HG03342 (cell line): Measurements from ENCODE around the gene LRMDA.
"Not testable (repeated sequence)": the region's sequence is repeated elsewhere in the genome, so short reads cannot be mapped to it uniquely, and the experiment has no call there.

Experiments used
- ATAC-seq: cut with Tn5 transposase; IDR thresholded peaks from one replicate; pipeline ENCODE4 v1.9.1; 2021; ENCODE audit warnings: mild to moderate bottlenecking, moderate library complexity; ENCODE audit not compliant: unreplicated experiment

LRMDA gene

DNA sequence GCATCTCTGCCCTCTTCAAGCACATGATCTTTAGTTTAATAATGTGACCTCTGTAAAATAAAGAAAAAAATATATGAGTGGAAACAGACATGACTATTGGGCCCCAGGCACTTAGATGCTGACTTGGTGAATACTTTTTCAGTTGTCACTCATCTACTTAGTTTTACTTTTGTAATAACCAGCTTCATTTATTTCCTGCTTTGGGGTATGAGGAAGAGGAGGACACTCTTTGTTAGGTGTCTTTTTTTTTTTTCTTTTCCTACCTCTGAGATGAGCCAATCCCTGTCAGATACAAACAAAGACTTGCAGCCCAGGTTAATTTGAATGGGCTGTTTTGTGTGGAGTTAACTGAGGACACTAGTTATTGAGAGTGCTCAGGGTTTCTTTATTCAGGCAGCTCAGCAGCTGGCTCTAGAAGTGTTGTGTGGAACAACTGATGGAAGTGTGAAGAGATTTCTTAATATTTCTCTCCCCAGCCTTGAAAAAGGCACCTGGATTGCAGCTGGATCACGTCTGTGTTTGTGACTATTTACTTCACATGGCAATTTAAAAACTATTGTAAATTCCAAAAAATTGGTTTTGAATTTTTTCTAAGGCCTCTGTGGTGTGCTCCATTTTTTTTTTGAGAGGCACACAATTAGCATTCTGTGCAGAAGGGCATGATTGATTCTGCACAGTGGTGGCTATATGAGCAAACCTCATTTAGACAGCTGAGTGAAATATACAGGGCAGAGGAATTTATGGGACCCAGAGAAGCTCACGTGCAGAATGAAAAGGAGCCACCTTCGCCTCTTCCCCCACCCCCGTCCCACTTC lies 333.8 kb downstream of the LRMDA start:
- ATAC-seq: no peak

DNA sequence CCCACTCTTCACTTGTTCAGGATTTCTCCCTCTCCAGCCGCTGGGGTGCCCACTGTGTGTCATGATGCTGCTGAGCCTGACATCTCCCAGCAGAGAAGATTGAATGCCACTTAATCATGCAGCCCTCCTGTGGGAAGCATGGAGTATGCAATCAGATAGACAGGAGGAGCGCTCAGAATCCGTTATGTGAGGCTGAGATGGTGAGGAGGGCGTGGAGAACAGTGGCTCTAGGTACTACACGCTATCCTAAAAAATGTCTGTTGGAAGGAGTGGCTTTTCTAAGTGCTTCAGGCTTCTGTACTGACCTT lies 334.3 kb downstream of the LRMDA start:
- ATAC-seq: no peak

DNA sequence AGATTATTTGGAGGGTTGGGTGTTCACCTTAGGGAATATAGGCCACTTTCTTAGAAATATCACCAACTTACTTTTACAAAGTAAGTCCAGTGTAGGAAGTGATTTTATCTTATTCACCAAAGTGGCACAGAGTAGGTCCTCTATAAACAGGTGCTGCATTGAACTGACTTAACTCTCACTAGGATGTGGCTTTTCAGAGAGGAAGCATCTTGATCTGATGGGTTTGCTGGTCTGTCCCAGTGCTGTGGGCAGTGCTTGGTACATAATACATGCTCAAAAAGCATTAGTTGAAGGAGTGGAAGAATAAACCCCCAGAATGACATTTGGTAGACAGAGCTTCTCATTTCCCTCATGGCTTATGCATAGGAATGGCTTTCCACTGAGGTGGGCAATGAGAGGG lies 334.7 kb downstream of the LRMDA start:
- no peak for ATAC-seq

DNA sequence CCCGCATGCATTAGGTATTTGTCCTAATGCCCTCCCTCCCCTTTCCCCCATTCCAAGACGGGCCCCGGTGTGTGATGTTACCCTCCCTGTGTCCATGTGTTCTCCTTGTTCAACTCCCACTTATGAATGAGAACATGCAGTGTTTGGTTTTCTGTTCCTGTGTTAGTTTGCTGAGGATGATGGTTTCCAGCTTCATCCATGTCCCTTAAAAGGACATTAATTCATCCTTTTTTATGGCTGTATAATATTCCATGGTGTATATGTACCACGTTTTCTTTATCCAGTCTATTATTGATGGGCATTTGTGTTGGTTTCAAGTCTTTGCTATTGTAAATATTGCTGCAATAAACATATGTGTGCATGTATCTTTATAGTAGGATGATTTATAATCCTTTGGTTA lies 335.3 kb downstream of the LRMDA start:
- not testable (repeated sequence) for ATAC-seq

DNA sequence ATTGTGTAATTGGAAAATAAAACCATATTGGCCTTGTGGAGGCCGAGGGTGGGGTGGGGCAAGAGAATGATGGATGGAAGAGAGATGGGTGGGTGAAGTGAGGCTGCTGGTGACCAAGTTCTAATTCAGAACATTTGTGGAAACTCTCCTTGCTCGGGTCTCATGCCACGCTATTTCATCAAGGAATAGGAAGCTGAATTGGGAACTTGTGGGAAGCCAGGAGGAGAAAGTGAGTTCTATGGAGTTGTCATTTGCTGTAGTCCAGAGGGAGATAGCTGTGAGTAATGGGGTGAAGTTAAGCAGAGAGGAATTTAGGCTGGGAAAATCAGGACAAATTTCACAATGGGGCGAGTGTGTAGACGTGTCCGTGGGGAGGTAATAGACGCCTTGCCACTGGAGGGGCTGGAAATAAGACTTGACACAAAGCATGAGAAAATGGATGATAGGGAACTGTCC lies 339.2 kb downstream of the LRMDA start:
- ATAC-seq: no peak

DNA sequence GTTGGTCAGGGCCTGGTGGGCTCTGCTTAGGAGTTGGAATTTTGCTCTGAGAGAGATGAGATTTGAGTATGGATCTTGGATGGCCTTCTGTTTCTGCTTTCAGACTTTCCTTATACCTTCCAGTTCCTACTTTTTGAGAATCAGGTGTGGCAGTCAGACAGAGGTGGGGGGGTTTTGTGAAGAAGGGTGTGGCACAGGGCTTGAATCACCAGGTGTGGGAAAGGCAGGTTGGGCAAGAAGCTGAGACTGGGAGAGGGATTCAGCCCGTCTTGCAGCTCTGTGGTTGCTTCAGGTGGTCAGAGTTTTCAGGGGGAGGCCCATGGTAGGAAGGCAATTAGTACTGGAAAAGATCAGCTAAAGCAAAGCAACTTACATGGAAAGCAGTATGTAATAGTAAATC lies 340.2 kb downstream of the LRMDA start:
- ATAC-seq: no peak

DNA sequence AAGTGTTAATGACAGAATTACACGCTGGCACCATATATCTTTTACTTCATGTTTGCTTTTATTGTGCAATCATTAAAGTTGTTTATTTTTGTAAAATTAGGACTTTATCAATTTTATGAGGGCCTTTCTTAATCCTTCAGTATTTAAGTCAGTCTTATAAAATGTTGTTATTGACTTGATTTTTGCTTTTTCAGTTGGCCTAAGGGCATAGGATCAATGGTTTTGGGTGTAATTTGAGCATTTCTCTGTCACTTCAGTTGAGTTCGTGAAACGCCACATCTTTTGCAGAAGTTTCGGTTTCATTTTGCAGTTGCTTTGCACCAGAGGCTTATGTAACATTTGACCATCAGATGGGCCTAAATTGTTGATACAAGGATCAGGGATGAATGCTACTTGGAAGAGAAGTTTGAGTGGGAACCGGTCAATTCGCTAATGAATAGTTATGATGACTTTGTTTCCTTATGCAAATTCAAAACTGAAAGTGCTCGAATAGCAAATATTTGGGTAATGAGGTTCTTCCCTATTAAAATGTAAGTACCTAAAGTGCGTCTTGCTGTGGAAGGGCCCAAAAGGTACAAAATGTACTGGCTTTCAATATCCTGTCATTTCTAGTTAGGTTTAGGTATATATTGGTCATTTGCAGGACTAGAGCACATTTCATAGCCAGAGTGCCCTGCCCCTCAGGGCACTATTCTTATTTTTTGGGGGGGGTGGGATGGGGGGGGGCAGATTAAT lies 340.9 kb downstream of the LRMDA start:
- ATAC-seq: peak; percentile 63

DNA sequence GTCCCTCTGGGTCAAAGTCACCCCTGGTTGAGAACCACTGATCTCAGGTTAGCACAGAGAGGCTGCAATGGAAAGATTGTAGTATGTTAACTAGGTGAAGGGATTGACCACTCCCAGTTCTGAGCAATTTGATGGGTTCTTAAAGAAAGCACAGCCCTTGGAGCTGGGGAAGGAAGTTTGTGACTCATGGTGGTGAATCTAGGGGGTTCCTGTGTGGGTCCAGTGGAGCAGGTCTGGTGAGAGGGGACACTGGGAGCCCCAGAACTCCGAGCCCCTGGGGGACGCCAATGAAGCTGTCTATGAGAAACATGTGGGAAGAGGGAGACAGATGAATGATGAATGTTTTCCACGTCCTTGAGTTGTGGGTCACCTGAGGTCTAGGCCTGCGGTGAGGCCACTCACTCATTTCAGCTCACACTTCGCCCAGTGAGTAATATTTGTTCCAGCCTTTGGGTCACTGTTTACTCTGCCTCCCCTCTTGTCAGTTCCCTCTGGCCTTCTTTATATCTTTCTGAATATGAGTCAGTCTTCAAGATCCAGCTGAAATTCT lies 341.9 kb downstream of the LRMDA start:
- ATAC-seq: peak; percentile 71

DNA sequence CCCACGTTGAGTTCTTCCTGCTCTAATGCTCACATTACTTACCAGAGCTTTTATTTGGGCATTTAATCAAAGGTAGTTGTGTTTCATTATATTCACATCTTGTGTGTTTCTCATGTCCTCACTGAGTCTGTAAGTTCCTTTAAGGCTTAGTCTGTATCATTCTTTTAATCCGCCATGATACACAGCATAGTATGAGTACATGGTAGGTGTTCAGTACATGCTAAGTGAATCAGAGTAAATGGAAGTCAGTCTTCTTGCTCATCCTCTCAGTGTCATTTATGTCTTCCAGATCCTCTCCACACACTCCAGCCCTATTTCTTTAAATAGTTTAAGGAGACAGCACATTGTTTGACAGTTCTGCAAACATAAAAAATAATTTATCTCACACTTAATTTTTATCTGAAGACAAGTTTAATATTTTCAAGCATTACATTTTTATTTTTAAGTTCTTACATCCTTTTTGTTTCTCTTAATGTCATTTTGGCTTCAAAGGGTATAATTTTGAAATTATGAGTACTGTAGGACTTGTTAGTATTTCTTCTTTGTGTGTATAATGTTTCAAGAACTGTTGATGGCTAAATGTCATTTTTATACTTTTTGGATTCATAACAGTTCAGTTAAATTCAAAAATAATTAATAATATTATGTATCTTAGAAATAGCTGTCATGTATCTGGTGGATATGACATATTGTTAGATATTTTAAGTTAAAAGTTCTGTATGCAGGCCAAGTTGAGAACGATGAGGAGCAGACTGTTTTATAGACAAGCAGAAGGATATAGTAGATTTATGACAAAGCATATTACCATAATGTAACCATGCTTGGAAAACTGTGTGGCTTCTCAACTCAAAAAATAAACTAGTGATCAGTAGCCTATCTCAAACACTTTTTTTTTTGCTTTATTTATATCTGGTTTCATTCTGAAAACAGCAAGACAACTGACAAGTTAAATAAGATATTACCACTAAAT lies 342.7 kb downstream of the LRMDA start:
- no peak for ATAC-seq

DNA sequence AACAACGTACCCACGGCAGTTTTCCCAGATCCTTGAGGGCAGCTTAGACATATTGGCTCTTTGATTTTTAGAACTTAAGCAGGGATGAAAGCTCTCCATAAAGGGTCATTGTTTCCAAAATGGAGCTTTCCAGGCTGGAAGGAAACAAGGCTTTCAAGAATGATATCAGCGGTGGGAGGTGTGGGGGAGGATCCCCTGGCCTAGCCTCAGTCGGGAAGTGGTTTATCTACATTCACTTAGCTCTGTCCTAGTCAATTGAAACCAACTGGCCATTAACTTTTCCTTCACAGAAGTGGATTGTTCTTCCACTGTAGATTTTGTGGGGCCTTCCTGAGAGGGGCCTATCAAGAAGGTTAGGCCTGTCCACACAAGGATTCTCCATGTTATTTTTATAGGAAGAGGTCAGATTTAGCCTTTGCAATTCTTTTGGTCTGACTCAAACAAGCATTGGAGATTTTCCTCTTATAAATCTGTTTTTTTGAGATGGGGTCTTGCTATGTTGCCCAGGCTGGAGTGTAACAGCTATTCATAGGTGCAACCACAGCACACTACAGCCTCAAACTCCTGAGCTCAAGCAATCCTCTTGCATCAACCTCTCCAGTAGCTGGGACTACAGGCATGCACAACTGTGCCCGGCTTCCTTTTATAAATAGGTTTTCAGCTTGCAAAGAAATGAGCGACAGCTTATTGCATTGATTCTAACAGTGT lies 343.5 kb downstream of the LRMDA start:
- ATAC-seq: no peak

DNA sequence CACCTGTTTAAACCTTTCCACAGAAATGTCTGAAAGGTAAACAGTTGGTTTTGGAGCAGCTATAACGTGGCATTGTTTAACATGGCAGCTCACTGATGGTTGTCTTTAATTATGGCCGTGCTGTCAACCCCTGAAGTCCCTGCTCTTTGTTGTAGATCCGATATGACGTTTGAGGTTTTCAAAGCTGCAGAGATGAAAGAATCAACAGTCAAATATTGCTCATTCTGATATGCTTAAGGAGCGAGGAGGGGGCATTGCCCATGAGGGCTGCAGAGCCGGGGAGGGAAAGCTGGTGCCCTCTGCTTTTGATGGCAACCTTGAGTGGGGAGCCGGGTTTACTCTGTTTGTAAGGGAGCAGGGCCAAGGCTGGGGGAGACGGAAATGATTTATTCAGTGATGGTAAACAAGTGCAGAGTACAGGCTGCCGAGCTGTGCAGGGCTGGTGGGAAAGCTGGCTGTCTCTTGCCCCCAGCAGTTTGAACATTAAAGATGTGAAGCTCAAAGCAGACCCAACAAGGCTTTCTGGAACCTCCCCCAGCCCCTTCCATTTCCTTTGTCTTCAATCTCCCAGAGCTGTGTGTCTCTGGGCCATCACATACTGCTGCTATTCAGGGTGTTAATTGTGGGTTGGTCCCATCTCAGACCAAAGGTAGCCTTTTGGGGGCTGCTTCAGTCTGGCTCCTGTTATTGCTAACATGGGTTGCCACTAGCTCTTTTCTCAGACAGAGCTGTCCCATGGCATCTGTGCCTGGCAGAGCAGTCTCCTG lies 345.5 kb downstream of the LRMDA start:
- no peak for ATAC-seq

DNA sequence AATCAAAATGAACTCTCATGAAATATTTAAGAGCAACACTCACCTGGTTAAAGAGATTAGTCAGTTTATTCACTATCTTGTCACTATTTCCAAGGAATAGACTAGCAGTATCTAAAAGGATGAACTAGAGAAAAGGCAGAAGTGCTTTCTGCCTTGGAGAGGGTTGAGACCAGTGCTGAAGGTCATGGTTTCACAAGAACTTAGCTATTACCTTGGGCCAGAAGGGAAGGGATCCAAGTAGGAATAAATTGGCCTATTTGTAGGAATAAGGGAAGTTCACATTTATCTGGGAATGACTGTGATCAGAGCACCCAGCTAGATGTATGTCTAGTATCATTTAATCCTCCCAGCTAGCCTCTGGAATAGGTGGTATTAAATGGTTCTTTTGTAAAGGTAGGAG lies 347.2 kb downstream of the LRMDA start:
- no peak for ATAC-seq

DNA sequence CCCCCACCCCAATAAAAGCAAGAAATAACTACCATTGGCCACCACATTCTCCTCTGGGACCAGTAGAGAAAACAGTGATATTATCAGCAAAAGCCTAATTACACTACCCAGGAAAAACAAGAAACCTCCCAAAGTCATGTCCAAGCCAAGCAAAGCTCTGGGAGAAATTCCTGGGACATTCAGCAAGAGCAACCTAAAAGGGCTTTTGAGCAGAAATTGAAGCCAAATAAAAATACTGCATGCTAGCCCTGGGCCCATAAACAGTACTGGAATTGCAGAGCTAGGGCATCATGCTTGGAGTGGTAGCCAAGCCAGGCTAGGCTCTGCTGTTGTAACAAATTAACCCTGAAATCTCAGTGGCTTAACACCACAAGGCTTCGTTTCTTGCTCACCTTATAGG lies 347.9 kb downstream of the LRMDA start:
- no peak for ATAC-seq

DNA sequence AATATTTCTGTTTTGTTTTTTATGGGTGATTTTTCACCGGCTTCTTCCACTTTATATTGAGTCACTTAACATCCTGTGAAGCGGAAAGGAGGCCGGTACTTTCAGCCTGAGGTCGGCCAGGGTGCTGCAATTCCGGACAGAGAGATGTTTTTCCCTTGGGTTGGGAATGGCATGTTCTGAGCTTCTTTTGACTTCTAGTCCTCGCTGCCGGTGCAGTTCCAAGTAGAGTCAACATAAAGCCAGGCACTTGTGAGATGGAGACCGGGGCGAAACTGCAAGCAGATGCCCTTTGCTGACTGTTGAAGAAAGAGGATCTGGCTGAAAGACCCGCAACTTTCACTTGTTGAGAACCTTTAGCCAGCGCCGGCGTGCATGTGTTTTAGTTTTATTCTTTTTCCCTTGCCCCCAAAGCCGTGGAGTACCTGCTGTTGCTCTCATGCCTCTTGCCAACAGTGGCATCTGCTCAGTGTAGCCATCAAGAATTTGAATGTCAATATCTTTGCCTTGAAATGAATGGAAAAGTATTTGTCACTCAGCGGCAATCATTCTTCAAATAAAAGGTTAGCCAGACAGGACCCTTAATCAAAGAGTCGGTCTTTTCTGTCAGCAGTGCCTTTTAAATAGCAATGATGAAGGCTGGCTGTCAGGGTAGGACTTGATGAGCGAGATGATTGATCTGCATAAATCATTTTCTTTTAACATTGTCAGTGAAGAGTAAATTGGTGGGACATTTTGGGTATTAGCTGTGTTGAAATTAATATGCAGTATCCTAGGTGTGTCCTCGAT lies 351.2 kb downstream of the LRMDA start:
- no peak for ATAC-seq

DNA sequence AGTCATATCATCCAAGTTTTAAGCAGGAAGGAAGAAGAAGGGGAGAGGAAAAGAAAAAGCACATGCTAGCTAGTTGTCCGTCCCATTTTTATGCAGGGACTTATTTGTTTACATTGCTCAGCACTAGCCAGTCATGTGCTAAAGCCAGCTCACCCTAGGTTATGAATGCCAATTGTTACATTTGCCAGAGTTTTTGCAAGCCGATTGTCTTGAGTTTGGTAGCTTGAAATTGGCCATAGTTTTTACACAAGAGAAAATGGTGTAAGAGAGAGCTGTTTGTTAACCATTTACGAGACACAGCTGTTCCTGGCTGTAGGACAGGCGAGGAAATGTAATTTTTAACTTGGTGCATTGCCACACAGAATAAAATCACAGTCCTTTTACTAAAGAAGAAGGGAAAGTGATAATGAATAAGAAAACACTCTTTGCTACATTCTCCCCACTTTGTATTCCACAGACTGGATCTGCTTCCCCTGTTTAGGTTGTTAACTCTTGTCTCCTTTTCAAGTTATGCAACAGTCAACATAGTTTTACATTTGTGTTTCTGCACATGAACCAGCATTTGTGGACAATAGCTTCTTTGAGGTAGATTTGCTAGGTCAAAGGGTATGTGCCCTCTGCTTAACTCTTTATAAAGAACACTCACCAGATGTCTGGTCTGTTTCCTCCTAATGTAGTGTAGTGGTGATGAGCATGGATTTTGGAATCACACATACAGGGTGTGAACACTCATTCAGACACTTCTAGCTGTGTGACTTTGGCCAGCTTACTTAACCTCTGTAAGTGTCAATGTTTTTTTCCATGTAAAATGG lies 357.2 kb downstream of the LRMDA start:
- ATAC-seq: no peak

DNA sequence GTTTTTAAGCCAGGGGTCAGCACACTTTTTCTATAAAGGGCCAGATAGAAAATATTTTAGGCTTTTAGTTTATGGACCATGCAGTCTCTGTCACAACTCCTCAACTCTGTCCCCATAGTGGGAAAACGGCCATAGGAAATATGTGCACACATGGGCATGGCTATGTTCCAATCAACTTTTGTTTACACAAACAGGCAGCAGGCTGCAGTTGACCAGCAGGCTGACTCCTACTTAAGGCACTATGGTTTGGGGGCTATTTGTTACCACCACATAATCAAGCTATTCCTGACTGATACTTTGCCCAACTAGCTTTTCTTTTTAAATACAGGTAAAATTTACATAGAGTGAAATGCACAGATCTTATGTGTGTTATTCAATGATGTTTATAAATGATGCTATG lies 362.4 kb downstream of the LRMDA start:
- ATAC-seq: no peak

DNA sequence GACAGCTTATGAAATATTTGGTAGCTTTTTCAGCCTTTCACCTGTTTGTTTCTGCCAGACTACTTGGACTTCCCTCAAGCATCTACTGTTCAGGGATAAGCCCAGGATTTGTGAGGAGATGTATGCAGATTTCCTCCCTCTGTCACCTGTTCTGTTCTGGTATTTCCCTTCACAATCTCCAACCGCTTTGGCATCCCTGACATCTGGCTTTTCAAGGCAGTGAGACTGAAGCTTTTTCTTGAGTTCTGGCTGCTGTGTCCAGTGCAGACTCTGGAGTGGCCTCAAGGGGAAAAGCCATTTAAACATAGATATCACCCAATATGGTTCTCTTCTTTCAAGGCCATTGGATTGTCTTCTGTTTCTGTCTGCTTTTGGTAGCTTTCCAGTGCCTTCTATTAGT lies 369.7 kb downstream of the LRMDA start:
- no peak for ATAC-seq

DNA sequence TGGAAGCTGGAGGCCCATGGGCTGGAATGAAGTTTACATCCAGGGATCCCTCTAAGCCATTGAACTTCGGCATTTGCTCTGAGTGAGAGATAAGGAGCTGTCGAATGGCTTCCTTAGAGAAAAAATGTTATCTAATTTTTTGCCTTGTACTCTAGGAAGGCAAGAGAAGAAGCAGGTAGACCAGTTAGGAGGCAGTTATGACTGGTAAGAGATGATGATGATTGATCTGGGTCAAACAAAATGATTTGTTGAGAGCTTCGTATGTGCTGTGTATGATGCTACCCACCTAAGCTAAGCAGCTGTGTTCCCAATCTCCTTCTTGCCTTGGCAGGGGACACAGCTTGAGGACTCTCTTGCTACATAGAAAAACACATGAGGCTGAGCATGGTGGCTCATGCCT lies 370.2 kb downstream of the LRMDA start:
- ATAC-seq: no peak
